ENCODE data around the gene SMTNL2.
"Not testable (repeated sequence)": the region's sequence is repeated elsewhere in the genome, so short reads cannot be mapped to it uniquely, and the experiment has no call there.

SMTNL2 gene

DNA sequence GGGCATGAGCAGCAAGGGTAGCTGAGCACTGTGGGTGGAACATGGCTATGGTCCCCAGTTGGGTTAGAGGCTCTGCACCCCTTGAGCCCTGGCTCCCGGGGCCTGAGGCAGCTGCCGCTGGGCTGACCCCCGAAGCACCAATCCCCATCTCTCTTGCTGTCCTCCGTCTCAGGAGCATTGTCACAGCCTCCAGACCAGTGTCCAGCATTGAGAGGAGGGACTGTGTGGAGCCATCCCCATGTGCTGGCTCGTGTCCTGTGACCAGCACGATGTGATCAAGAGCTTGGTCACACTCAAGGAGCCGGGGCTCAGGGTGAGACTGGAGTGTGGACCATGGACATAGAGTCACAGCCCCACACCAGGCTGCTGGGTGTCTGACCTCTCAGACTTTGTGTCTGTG, 2.9 kb downstream of the SMTNL2 start:
- no peak for FAIRE-seq

DNA sequence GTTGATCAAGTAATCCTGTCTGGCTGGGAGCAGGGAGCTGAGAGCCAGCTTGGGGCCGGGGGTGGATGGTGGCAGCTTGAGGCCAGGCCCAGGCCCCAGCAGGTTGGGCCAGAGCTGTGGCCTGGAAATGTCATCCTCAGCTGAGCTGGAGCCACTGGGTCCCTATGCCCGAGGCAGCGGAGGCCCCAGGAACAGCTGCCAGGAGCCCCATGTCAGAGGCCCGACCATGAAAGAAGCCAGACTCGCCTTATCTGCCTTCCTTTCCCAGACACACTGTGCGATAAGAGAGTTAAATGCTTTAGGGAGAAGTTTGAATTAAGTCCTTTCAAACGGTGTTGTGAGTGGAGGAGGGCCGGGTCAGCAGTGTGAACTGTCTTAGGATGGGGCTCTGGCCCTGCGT, 3.5 kb downstream of the SMTNL2 start:
- FAIRE-seq = no peak

- no peak for FAIRE-seq
These were observed 4.1 kb downstream of the SMTNL2 start for GRCh38 chr17:4588391-4588790.

GRCh38 chr17:4588898-4589625, 4.7 kb downstream of the SMTNL2 start:
- FAIRE-seq = no peak

DNA sequence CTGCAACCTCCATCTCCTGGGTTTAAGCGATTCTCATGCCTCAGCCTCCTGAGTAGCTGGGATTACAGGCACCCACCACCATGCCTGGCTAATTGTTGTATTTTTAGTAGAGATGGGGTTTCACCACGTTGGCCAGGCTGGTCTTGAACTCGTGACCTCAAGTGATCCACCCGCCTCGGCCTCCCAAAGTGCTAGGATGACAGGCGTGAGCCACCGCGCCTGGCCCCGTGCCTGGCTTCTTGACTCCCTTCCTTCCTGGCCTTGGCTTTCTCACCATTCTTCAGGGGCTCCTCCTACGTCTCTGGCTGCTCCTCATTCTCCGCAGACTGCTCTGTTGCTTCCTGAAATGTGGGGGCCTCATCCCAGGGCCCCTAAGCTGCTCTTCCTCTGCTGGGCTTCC, 5.7 kb downstream of the SMTNL2 start:
- not testable (repeated sequence) for FAIRE-seq

DNA sequence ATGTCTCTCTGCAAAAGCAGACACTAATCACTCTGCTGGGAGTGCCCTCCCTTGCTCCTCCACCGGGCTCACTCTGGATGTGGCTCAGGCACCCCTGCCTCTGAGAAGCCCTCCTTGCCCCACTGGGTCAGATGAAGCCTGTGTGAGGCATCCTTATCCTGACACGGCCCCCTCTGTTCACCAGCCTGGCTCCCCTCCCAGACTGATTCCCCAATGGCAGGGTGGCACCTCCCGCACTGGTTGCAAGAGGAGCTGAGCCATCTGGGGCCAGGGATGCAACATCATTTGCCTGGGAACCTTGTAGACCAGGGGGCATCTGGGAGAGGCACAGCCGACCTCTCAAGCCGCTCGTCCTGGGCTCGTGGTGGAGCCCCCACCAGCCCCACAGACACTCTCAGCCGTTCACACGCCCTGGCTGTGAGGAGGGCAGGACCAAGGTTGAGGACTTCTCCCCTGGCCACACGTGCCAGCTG, 6.7 kb downstream of the SMTNL2 start:
- no peak for FAIRE-seq

DNA sequence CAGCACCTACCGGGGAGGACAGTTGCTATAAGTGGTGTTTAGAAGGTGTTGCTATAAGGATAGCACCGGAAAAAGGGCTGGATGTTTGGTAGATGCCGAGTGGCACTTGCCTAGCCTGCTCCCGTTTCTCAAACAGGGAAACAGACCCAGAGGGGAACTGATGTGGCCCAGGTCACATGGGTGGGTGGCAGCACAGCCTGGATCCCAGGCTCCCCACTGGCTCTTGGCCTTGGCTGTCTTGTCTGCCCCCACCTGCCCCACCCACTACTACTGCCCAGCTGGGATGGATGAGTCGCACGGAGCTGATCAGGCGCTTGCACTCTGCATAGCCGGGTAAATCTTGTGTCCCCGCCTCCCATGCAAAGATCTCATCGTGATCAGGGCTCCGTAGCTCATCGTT, 7.2 kb downstream of the SMTNL2 start:
- FAIRE-seq = no peak

DNA sequence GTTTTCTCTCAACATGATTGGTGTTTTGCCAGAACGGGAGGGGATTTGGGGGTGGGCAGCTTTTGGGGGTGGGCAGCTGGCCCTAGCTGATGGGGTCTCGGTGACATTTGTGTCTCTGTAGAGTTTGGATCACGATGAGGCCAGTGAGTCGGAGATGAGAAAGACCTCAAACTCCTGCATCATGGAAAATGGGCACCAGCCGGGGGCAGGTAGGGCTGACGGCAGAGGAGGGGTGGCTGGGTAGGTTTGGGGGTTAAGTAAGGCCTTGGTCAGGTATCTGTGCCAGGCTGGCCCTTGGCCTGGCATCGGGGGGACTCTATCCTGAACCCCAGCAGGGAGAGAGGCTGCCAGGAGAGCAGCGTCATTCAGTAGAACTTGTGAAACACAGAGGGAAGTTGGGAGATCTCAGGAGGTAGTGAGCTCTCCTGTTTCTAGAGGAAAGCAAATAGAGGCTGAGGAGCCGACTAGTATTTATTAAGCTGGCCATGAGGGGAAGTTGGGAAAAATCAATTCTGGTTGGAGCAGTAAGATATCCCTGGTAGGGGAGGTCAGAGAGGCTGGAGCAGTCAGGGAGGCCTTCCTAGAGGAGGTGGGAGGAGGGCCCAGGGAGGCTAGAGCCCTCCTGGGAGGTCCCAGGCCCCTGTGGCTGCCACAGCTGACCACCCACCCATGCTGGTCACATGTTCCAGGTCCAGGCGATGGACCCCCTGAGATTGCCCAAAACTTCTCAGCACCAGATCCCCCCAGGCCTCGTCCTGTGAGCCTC, 8.1 kb downstream of the SMTNL2 start:
- no peak for FAIRE-seq

DNA sequence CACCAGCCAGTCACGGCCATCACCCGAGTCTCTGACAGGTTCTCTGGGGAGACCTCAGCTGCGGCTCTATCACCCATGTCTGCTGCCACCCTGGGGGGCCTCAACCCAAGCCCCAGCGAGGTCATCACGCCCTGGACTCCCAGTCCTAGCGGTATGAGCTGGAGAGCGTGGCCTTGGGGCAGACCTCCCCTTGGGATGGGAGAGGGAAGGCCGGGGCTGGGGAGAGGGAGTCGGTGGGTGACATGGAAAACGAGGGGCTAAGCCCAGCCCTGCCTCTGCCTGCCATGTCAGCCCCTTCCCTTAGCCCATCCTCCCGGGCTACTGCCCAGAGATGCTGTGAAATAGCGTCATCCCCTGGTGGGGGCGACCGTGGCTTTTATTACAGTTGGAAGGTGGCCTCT, 8.7 kb downstream of the SMTNL2 start:
- no peak for FAIRE-seq

- FAIRE-seq = no peak
These were observed 10.1 kb downstream of the SMTNL2 start for GRCh38 chr17:4594406-4594805.

GRCh38 chr17:4594931-4595684, 10.8 kb downstream of the SMTNL2 start:
- no peak for FAIRE-seq

DNA sequence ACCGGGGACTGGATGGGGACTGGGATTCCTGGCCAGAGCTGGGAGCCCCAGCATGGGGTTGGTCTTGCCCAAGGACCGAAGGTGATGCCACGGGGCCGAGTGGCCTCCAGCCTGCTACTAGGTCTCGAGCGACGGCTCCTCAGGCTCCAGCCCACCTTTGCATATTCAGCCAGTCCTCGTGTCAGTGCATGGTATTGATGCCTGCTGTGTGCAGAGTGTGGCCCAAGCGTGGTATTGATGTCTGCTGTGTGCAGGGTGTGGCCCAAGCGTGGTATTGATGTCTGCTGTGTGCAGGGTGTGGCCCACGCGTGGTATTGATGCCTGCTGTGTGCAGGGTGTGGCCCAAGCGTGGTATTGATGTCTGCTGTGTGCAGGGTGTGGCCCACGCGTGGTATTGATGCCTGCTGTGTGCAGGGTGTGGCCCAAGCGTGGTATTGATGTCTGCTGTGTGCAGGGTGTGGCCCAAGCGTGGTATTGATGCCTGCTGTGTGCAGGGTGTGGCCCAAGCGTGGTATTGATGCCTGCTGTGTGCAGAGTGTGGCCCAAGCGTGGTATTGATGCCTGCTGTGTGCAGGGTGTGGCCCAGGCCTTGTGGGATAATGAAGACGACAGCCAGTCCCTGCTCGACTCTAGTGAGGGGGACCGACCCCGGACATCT, 11.5 kb downstream of the SMTNL2 start:
- not testable (repeated sequence) for FAIRE-seq

- no peak for FAIRE-seq
These were observed 12.5 kb downstream of the SMTNL2 start for GRCh38 chr17:4596636-4597380.

GRCh38 chr17:4597975-4598374, 13.6 kb downstream of the SMTNL2 start:
- FAIRE-seq = no peak

GRCh38 chr17:4598776-4599504, 14.6 kb downstream of the SMTNL2 start:
- FAIRE-seq = no peak

DNA sequence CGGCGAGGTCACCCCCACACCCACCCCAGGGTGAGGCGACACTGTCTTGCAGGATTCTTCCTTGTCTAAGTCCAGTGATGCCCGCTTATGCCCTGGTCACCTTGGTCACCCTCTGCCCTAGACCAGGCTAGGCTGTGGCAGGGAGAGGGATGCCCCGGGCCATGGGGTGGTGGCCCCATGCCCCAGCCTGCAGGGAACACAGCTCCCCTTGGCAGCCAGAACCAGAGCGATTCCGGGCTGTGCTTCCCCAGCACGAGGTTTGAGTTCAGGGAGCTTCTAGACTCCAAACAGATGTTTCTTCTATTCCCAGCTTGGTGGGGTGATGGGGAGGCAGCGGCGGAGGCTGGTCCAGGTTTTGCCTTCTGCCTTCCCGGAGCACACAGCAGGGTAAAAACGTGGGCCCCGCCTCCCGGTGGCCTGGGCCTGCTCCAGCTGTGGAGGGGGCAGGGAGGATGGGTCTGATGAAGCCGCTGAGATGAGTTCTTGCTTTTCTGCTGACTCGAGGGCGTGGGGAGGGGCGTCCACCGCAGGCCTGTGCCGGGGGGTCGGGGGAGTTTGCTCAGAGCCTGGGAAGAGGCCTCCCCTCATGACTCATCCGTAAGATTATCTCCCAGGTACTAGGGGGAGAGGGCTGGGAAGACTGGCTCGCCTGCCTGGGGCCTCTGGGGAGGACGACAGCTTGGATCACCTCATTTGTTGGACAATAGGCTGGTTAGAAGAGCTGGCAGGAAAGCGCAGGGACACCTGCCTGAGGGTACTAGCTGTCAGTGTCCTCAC, 15.4 kb downstream of the SMTNL2 start:
- no peak for FAIRE-seq

DNA sequence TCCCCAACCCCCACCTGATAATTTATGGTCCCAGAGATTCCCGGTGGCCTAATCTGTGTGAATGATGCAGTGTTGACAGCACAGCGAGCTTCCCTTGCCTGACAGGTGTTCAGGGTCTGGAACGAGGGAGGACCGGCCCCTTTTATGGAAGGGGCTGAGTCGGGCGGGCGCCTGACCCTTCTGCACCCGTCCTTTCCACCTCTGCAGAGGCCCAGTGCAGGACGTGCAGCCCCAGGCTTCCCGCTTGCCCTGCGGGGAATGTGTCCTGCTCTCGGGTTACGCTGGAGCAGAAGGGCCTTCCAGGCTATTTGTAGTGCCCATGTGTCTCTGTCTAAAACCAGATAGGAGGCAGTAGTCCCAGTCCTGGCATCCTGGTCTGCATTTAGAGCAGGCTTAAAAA, 16.2 kb downstream of the SMTNL2 start:
- FAIRE-seq = no peak

- no peak for FAIRE-seq
These were observed 17.0 kb downstream of the SMTNL2 start for GRCh38 chr17:4601326-4601725.

DNA sequence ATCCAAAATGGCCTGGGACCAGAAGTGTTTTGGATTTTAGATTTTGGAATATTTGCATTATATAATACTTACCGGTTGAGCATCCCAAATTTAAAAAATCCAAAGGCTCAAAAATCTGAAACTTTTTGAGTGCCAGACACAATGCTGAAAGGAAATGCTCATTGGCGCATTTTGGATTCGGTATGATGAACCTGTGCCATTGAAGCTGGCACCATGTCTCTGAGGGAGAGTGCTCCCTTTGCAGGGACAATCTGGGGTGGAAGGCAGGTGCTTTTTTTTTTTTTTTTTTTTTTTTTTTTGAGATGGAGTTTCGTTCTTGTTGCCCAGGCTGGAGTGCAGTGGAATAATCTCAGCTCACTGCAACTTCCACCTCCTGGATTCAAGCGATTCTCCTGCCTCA, 17.7 kb downstream of the SMTNL2 start:
- no peak for FAIRE-seq

GRCh38 chr17:4604111-4604644, 19.8 kb downstream of the SMTNL2 start:
- FAIRE-seq = no peak

- FAIRE-seq = not testable (repeated sequence)
These were observed 20.4 kb downstream of the SMTNL2 start for GRCh38 chr17:4604736-4605135.
